Lower leg skin (tissue), 3 donors: ENCODE results near the gene TRAPPC3.

Experiments used
- POLR2A ChIP-seq, 2 donors: fragments of 450-650 bp; IDR thresholded peaks; one replicate each; pipeline ENCODE4 v1.6.1; 2016 to 2017; ENCODE audit warnings: antibody characterized with exemption in 2 of 2, mild to moderate bottlenecking in 1 of 2, moderate library complexity in 1 of 2
- TF ChIP-seq, protein P1 (sequence below), 3 donors: fragments of 450-650 bp; IDR thresholded peaks; one replicate each; pipeline ENCODE4 v1.5.1; 2016; ENCODE audit warnings: antibody characterized with exemption in 3 of 3, mild to moderate bottlenecking in 3 of 3, moderate library complexity in 2 of 3

DNA sequence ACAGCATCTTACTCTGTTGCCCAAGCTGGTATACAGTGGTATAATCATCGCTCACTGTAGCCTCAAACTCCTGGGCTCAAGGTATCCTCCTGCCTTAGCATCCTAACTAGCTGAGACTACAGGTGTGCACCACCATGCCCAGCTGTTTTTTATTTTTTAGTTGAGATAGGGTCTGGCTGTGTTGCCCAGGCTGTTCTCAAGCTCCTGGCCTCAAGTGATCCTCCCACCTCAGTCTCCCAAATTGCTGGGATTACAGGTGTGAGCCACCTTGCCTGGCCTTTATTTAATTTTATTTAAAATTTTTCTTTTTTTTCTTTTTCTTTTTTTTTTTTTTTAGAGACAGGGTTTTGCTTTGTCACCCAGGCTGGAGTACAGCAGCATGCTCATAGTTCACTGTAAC is 15.9 kb upstream of the TRAPPC3 start:
- TF ChIP-seq POLR2A (IDR thresholded peaks at IDR 0.05) = no peak
- TF ChIP-seq, protein P1, sequence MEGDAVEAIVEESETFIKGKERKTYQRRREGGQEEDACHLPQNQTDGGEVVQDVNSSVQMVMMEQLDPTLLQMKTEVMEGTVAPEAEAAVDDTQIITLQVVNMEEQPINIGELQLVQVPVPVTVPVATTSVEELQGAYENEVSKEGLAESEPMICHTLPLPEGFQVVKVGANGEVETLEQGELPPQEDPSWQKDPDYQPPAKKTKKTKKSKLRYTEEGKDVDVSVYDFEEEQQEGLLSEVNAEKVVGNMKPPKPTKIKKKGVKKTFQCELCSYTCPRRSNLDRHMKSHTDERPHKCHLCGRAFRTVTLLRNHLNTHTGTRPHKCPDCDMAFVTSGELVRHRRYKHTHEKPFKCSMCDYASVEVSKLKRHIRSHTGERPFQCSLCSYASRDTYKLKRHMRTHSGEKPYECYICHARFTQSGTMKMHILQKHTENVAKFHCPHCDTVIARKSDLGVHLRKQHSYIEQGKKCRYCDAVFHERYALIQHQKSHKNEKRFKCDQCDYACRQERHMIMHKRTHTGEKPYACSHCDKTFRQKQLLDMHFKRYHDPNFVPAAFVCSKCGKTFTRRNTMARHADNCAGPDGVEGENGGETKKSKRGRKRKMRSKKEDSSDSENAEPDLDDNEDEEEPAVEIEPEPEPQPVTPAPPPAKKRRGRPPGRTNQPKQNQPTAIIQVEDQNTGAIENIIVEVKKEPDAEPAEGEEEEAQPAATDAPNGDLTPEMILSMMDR (IDR thresholded peaks at IDR 0.05) = no peak
